ENCODE measurements around the gene LETM1. TPM values are rescaled to one million over a fixed set of nuclear protein-coding genes. Genes with fewer than 3 reads are reported as not detected.

LETM1 gene
- total and polyA plus RNA-seq, 2 of the 13 experiments (the other 11 are each of a cell fraction or from before 2014, with no cell fraction given) = 9.7 to 41.6 TPM

DNA sequence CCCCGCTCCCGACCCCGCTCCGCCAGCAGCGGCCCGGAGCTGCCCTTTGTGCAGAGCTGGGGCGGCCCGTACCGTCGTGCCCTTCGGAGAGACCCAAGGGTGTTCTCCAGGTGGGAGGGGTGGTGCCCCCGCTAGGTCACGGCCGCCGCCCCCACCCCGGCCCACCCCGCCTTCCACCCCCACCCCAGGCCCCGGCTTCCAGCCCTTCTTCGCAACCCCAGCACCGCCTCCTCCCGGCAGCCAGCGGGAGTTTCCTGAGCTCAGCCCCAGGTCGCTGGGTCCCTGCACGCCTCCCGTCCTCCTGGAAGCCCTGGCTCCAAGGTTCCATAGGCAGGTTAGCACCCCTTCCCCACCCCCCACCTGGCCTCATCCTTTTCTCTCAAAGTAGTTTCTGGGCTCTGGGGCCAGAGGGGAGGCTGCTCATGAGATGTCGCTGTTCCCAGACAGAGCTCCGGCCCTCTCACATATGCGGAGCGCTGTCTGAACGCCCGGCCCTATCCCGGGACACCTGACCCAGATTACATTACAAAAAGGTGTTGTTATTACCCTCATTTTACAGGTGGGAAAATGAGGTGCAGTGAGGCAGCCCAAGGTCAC lies 88.1 kb downstream of the LETM1 start (continued):
- TF ChIP-seq ARNT2 (CRISPR knock-in tag; IDR thresholded peaks at IDR 0.05; ENCODE audit: low read depth) = no peak
- 0 out of 2 replicates have a peak, but pooled peaks have one; percentile 24 for TF ChIP-seq ZSCAN21 (CRISPR knock-in tag; IDR thresholded peaks at IDR 0.05; ENCODE audit: borderline replicate concordance)
- TF ChIP-seq ZBTB7B (CRISPR knock-in tag; IDR thresholded peaks at IDR 0.05) = 0 out of 2 replicates have a peak, but pooled peaks have one; percentile 5
- TF ChIP-seq NFE2L1 (CRISPR knock-in tag; IDR thresholded peaks at IDR 0.05; ENCODE audit: borderline replicate concordance) = no peak
- TF ChIP-seq PCBP2 (optimal IDR thresholded peaks at IDR 0.05; ENCODE audit: low read depth, low read length, poor library complexity, severe bottlenecking) = no peak
- TF ChIP-seq NRL (CRISPR knock-in tag; IDR thresholded peaks at IDR 0.05; ENCODE audit: borderline replicate concordance) = 0 out of 2 replicates have a peak, but pooled peaks have one; percentile 0
- no peak for TF ChIP-seq NFATC3 (CRISPR knock-in tag; IDR thresholded peaks at IDR 0.05)
- TF ChIP-seq, protein P1, sequence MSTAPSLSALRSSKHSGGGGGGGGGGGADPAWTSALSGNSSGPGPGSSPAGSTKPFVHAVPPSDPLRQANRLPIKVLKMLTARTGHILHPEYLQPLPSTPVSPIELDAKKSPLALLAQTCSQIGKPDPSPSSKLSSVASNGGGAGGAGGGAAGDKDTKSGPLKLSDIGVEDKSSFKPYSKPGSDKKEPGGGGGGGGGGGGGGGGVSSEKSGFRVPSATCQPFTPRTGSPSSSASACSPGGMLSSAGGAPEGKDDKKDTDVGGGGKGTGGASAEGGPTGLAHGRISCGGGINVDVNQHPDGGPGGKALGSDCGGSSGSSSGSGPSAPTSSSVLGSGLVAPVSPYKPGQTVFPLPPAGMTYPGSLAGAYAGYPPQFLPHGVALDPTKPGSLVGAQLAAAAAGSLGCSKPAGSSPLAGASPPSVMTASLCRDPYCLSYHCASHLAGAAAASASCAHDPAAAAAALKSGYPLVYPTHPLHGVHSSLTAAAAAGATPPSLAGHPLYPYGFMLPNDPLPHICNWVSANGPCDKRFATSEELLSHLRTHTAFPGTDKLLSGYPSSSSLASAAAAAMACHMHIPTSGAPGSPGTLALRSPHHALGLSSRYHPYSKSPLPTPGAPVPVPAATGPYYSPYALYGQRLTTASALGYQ (CRISPR knock-in tag; IDR thresholded peaks at IDR 0.05) = peak; percentile 1; the same call in 1 of the 2 replicates
- no peak for TF ChIP-seq WIZ (CRISPR knock-in tag; IDR thresholded peaks at IDR 0.05)
- TF ChIP-seq MED1 (CRISPR knock-in tag; IDR thresholded peaks at IDR 0.05) = no peak
- TF ChIP-seq SRSF9 (IDR thresholded peaks at IDR 0.05; ENCODE audit: borderline replicate concordance, insufficient read depth, low read depth, low read length, poor library complexity, severe bottlenecking) = no peak
- TF ChIP-seq, protein P2, sequence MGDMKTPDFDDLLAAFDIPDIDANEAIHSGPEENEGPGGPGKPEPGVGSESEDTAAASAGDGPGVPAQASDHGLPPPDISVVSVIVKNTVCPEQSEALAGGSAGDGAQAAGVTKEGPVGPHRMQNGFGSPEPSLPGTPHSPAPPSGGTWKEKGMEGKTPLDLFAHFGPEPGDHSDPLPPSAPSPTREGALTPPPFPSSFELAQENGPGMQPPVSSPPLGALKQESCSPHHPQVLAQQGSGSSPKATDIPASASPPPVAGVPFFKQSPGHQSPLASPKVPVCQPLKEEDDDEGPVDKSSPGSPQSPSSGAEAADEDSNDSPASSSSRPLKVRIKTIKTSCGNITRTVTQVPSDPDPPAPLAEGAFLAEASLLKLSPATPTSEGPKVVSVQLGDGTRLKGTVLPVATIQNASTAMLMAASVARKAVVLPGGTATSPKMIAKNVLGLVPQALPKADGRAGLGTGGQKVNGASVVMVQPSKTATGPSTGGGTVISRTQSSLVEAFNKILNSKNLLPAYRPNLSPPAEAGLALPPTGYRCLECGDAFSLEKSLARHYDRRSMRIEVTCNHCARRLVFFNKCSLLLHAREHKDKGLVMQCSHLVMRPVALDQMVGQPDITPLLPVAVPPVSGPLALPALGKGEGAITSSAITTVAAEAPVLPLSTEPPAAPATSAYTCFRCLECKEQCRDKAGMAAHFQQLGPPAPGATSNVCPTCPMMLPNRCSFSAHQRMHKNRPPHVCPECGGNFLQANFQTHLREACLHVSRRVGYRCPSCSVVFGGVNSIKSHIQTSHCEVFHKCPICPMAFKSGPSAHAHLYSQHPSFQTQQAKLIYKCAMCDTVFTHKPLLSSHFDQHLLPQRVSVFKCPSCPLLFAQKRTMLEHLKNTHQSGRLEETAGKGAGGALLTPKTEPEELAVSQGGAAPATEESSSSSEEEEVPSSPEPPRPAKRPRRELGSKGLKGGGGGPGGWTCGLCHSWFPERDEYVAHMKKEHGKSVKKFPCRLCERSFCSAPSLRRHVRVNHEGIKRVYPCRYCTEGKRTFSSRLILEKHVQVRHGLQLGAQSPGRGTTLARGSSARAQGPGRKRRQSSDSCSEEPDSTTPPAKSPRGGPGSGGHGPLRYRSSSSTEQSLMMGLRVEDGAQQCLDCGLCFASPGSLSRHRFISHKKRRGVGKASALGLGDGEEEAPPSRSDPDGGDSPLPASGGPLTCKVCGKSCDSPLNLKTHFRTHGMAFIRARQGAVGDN (CRISPR knock-in tag; IDR thresholded peaks at IDR 0.05) = no peak
- TF ChIP-seq, protein P3, sequence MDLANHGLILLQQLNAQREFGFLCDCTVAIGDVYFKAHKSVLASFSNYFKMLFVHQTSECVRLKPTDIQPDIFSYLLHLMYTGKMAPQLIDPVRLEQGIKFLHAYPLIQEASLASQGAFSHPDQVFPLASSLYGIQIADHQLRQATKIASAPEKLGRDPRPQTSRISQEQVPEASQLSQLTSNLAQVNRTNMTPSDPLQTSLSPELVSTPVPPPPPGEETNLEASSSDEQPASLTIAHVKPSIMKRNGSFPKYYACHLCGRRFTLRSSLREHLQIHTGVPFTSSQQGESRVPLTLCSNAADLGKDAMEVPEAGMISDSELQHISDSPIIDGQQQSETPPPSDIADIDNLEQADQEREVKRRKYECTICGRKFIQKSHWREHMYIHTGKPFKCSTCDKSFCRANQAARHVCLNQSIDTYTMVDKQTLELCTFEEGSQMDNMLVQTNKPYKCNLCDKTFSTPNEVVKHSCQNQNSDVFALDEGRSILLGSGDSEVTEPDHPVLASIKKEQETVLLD (CRISPR knock-in tag; IDR thresholded peaks at IDR 0.05; ENCODE audit: low read depth) = peak; percentile 50; the same call in 1 of the 2 replicates
- TF ChIP-seq ZNF30 (CRISPR knock-in tag; IDR thresholded peaks at IDR 0.05) = no peak
- TF ChIP-seq, protein P4, sequence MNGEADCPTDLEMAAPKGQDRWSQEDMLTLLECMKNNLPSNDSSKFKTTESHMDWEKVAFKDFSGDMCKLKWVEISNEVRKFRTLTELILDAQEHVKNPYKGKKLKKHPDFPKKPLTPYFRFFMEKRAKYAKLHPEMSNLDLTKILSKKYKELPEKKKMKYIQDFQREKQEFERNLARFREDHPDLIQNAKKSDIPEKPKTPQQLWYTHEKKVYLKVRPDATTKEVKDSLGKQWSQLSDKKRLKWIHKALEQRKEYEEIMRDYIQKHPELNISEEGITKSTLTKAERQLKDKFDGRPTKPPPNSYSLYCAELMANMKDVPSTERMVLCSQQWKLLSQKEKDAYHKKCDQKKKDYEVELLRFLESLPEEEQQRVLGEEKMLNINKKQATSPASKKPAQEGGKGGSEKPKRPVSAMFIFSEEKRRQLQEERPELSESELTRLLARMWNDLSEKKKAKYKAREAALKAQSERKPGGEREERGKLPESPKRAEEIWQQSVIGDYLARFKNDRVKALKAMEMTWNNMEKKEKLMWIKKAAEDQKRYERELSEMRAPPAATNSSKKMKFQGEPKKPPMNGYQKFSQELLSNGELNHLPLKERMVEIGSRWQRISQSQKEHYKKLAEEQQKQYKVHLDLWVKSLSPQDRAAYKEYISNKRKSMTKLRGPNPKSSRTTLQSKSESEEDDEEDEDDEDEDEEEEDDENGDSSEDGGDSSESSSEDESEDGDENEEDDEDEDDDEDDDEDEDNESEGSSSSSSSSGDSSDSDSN (CRISPR knock-in tag; IDR thresholded peaks at IDR 0.05) = peak; percentile 62
- TF ChIP-seq, protein P5, sequence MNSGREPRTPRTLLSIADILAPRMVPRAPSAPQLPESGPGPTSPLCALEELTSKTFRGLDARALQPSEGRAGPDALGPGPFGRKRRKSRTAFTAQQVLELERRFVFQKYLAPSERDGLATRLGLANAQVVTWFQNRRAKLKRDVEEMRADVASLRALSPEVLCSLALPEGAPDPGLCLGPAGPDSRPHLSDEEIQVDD (CRISPR knock-in tag; IDR thresholded peaks at IDR 0.05; ENCODE audit: borderline replicate concordance) = no peak
